ENCODE results near the gene IFNA6. TPM values are rescaled to one million over a fixed set of nuclear protein-coding genes. Genes with fewer than 3 reads are reported as not detected.
A peak's percentile ranks its signal among the peaks of the same experiment; 100 is the strongest.
"Not testable (repeated sequence)": the region's sequence is repeated elsewhere in the genome, so short reads cannot be mapped to it uniquely, and the experiment has no call there.

The IFNA6 gene
- polyA plus RNA-seq, 1 donor from 2014 or later, result not detected

- Histone ChIP-seq H3K9me2 (ENCODE audit: insufficient read depth, low read length) (no peaks in the 10 kb centered on the region), H3K9ac (ENCODE audit: low read length) (no peak overlapping the region), H4K20me1 (ENCODE audit: insufficient read depth) (no peaks in the 10 kb centered on the region), H3K79me2 (replicated peaks; ENCODE audit: insufficient read depth, low read length) (no peaks in the 10 kb centered on the region), H2AFZ (ENCODE audit: low read depth, low read length) (no peak overlapping the region), H3K4me2 (ENCODE audit: low read length) (no peak overlapping the region), H3K4me3 (ENCODE audit: low read length) (no peak overlapping the region), H3F3A (ENCODE audit: insufficient read depth, low read length, poor library complexity, severe bottlenecking) (no peaks in the 10 kb centered on the region), H3K9me3 (ENCODE audit: low read length) (no peaks in the 10 kb centered on the region), H3K27ac (ENCODE audit: low read length) (no peak overlapping the region), H3K27me3 (ENCODE audit: insufficient read depth, low read depth, low read length) (no peaks in the 10 kb centered on the region), H3K36me3 (ENCODE audit: insufficient read depth, low read length) (no peaks in the 10 kb centered on the region)
- TF ChIP-seq SMC3 (conservative IDR thresholded peaks at IDR 0.05; ENCODE audit: poor library complexity), result no peak
- TF ChIP-seq POLR2AphosphoS5 (IDR thresholded peaks at IDR 0.05), result no peak
- no peak for TF ChIP-seq EZH2 (IDR thresholded peaks at IDR 0.05; ENCODE audit: borderline replicate concordance, insufficient read depth, low read length, poor library complexity, severe bottlenecking)
- TF ChIP-seq MXI1 (conservative IDR thresholded peaks at IDR 0.05; ENCODE audit: poor library complexity, severe bottlenecking), result no peak
- TF ChIP-seq TAF1 (IDR thresholded peaks at IDR 0.05; ENCODE audit: low read depth), result no peak
- no peak for TF ChIP-seq EP300 (conservative IDR thresholded peaks at IDR 0.05; ENCODE audit: poor library complexity, severe bottlenecking)
- TF ChIP-seq RAD21 (conservative IDR thresholded peaks at IDR 0.05), result no peak
- no peak for TF ChIP-seq REST (IDR thresholded peaks at IDR 0.05; ENCODE audit: borderline replicate concordance)
- TF ChIP-seq, protein P1, sequence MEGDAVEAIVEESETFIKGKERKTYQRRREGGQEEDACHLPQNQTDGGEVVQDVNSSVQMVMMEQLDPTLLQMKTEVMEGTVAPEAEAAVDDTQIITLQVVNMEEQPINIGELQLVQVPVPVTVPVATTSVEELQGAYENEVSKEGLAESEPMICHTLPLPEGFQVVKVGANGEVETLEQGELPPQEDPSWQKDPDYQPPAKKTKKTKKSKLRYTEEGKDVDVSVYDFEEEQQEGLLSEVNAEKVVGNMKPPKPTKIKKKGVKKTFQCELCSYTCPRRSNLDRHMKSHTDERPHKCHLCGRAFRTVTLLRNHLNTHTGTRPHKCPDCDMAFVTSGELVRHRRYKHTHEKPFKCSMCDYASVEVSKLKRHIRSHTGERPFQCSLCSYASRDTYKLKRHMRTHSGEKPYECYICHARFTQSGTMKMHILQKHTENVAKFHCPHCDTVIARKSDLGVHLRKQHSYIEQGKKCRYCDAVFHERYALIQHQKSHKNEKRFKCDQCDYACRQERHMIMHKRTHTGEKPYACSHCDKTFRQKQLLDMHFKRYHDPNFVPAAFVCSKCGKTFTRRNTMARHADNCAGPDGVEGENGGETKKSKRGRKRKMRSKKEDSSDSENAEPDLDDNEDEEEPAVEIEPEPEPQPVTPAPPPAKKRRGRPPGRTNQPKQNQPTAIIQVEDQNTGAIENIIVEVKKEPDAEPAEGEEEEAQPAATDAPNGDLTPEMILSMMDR (IDR thresholded peaks at IDR 0.05; ENCODE audit: poor library complexity, severe bottlenecking), result no peak
Measured at GRCh38 chr9:21383627-21384026, 32.9 kb upstream of the IFNA6 start.

- Histone ChIP-seq H3K9ac (ENCODE audit: low read length) (no peak overlapping the region), H3K27ac (ENCODE audit: low read length) (no peak overlapping the region), H3F3A (ENCODE audit: insufficient read depth, low read length, poor library complexity, severe bottlenecking) (no peaks in the 10 kb centered on the region), H2AFZ (ENCODE audit: low read depth, low read length) (no peak overlapping the region), H3K9me3 (ENCODE audit: low read length) (no peaks in the 10 kb centered on the region), H3K27me3 (ENCODE audit: insufficient read depth, low read depth, low read length) (no peaks in the 10 kb centered on the region), H3K36me3 (ENCODE audit: insufficient read depth, low read length) (no peaks in the 10 kb centered on the region), H3K79me2 (replicated peaks; ENCODE audit: insufficient read depth, low read length) (no peaks in the 10 kb centered on the region), H3K9me2 (ENCODE audit: insufficient read depth, low read length) (no peaks in the 10 kb centered on the region), H3K4me3 (ENCODE audit: low read length) (no peak overlapping the region), H4K20me1 (ENCODE audit: insufficient read depth) (no peaks in the 10 kb centered on the region), H3K4me2 (ENCODE audit: low read length) (no peak overlapping the region)
- no peak for TF ChIP-seq SMC3 (conservative IDR thresholded peaks at IDR 0.05; ENCODE audit: poor library complexity)
- no peak for TF ChIP-seq TAF1 (IDR thresholded peaks at IDR 0.05; ENCODE audit: low read depth)
- TF ChIP-seq, protein P1 (IDR thresholded peaks at IDR 0.05; ENCODE audit: poor library complexity, severe bottlenecking), result no peak
- TF ChIP-seq EZH2 (IDR thresholded peaks at IDR 0.05; ENCODE audit: borderline replicate concordance, insufficient read depth, low read length, poor library complexity, severe bottlenecking), result no peak
- TF ChIP-seq POLR2AphosphoS5 (IDR thresholded peaks at IDR 0.05), result peak; percentile 51
- peak; percentile 65 for TF ChIP-seq REST (IDR thresholded peaks at IDR 0.05; ENCODE audit: borderline replicate concordance)
- no peak for TF ChIP-seq RAD21 (conservative IDR thresholded peaks at IDR 0.05)
- TF ChIP-seq MXI1 (conservative IDR thresholded peaks at IDR 0.05; ENCODE audit: poor library complexity, severe bottlenecking), result no peak
- TF ChIP-seq EP300 (conservative IDR thresholded peaks at IDR 0.05; ENCODE audit: poor library complexity, severe bottlenecking), result peak; percentile 55
Measured at GRCh38 chr9:21381448-21382339, 31.0 kb upstream of the IFNA6 start.

- H3K9me2 ChIP-seq (ENCODE audit: insufficient read depth, low read length); H3K36me3 ChIP-seq (ENCODE audit: insufficient read depth, low read length); H3K4me3 ChIP-seq (ENCODE audit: low read length); H3K27me3 ChIP-seq (ENCODE audit: insufficient read depth, low read depth, low read length); H2AFZ ChIP-seq (ENCODE audit: low read depth, low read length); H3K9ac ChIP-seq (ENCODE audit: low read length); H4K20me1 ChIP-seq (ENCODE audit: insufficient read depth); H3K4me2 ChIP-seq (ENCODE audit: low read length); H3F3A ChIP-seq (ENCODE audit: insufficient read depth, low read length, poor library complexity, severe bottlenecking); H3K9me3 ChIP-seq (ENCODE audit: low read length); H3K27ac ChIP-seq (ENCODE audit: low read length); H3K79me2 ChIP-seq (replicated peaks; ENCODE audit: insufficient read depth, low read length): not testable (repeated sequence)
Measured at GRCh38 chr9:21371467-21371866, 20.8 kb upstream of the IFNA6 start.

Measured in neural cell (in vitro differentiated cells).